Measurements from ENCODE around the gene PADI4. TPM values are rescaled to one million over a fixed set of nuclear protein-coding genes. Genes with fewer than 3 reads are reported as not detected.

Gene PADI4
- total RNA-seq, 5 donors from 2014 or later (not counting 1 experiment from before 2014, with no cell fraction given) = 0.33 to 1.2 (median 1.0) TPM

DNA sequence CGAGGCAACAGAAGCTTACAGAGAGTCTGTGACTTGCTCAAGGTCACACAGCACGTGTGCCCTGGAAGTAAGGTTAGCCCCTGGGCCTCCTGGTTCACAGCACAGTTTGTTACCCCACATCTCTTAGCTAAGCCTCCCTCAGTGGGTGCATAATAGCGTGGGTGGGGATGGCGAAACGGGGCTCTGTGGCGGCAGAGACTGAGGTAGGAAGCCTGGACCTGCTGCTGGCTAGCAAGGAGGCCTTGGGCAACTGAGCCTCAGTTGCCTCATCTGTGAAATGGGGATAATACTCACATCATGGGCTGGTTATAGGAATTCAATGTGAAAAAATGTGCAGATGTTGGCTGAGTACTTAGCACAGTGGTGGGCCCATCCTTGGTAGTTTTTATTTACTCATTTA lies 596 bp downstream of the PADI4 start:
- Mint-ChIP-seq H3K36me3 (no peaks in the 10 kb centered on the region), H3K27me3 (peaks cover 42 to 44% of the 10 kb centered on the region in 2 donors), H3K27ac (no peak overlapping the region), H3K4me3 (no peak overlapping the region), H3K9me3 (no peaks in the 10 kb centered on the region), H3K4me1 (peaks cover 4 to 11% (median 7%) of the 10 kb centered on the region in 3 donors)
- Histone ChIP-seq H3K36me3 (ENCODE audit: control insufficient read depth in 2 of 2, extremely low read depth in 1 of 2, insufficient read depth in 1 of 2, low read length in 1 of 2) (no peaks in the 10 kb centered on the region), H3K4me3 (ENCODE audit: control insufficient read depth in 1 of 2, extremely low read depth in 1 of 2, low read length in 1 of 2) (no peak overlapping the region), H3K9me3 (no peaks in the 10 kb centered on the region), H3K27ac (ENCODE audit: low read length) (no peak overlapping the region), H3K4me1 (ENCODE audit: control insufficient read depth in 1 of 2, extremely low read depth in 1 of 2, insufficient read depth in 2 of 2, low read length in 2 of 2) (peaks cover 0 to 2% of the 10 kb centered on the region in 2 experiments), H3K27me3 (replicated peaks in 1 of 2; ENCODE audit: control insufficient read depth in 2 of 2, extremely low read depth in 1 of 2, insufficient read depth in 2 of 2, low read length in 1 of 2) (peaks cover 0 to 46% of the 10 kb centered on the region in 2 experiments)
- ChIA-PET POLR2A (no interaction called here), CTCF (no interaction called here)
- 62% methylated on average over 3 of the region's 6 CpGs for WGBS (ENCODE audit: insufficient coverage)
- DNase-seq (no peak), ATAC-seq (replicated peaks in 1 of 4) (no peak)

DNA sequence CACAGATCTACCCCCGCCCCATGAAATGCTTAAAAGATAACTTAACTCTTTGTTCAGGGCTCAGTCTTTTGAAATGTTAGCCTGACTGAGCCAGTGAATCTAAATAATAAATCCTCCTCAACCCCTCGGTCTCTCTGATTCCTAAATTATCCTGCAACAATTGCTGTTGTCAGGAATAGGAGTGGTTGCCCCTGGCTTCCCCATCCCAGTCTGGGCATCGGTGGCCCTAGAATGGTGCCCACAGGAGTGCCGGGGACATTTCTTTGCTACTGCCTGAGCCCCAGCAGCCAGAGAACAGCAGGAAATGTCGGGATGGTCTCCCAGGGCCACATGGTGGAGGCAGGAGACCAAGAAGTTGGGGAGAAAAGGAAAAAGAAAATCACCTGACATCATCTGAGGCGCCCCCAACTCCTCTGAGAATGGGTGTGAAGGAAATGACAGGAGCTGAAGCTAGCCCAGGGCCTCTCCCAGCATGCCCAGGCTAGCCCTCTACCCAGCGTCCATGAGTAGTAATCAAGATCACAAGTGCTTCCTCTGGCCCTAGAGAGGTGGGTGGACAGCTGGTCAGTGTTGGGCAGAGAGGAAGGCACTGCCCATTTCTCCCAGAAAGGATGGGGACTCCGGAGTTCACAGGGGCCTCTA lies 1.6 kb downstream of the PADI4 start:
- H3K9me3 ChIP-seq = no peaks in the 10 kb centered on the region
- H3K27me3 Mint-ChIP-seq = peaks cover 42 to 46% of the 10 kb centered on the region in 2 donors
- H3K4me3 Mint-ChIP-seq = no peak overlapping the region
- H3K27ac ChIP-seq (ENCODE audit: low read length) = no peak overlapping the region
- no peak overlapping the region for H3K27ac Mint-ChIP-seq
- DNase-seq = no peak
- CTCF ChIA-PET = no interaction called here
- no peaks in the 10 kb centered on the region for H3K9me3 Mint-ChIP-seq
- no peak for ATAC-seq (replicated peaks in 1 of 4)
- H3K4me1 ChIP-seq (ENCODE audit: control insufficient read depth in 1 of 2, extremely low read depth in 1 of 2, insufficient read depth in 2 of 2, low read length in 2 of 2) = peaks cover 0 to 2% of the 10 kb centered on the region in 2 experiments
- no peak overlapping the region for H3K4me3 ChIP-seq (ENCODE audit: control insufficient read depth in 1 of 2, extremely low read depth in 1 of 2, low read length in 1 of 2)
- no peaks in the 10 kb centered on the region for H3K36me3 ChIP-seq (ENCODE audit: control insufficient read depth in 2 of 2, extremely low read depth in 1 of 2, insufficient read depth in 1 of 2, low read length in 1 of 2)
- H3K36me3 Mint-ChIP-seq = no peaks in the 10 kb centered on the region
- 80% methylated on average over 3 of the region's 8 CpGs for WGBS (ENCODE audit: insufficient coverage)
- H3K27me3 ChIP-seq (replicated peaks in 1 of 2; ENCODE audit: control insufficient read depth in 2 of 2, extremely low read depth in 1 of 2, insufficient read depth in 2 of 2, low read length in 1 of 2) = peaks cover 0 to 54% of the 10 kb centered on the region in 2 experiments
- peaks cover 4 to 11% (median 7%) of the 10 kb centered on the region in 3 donors for H3K4me1 Mint-ChIP-seq
- POLR2A ChIA-PET = interaction anchor here (0.6 to 0.7 kb wide), 2 partner anchors 22 to 289 kb away, joined by 3 to 8 read pairs; no protein-coding TSS in a partner anchor

DNA sequence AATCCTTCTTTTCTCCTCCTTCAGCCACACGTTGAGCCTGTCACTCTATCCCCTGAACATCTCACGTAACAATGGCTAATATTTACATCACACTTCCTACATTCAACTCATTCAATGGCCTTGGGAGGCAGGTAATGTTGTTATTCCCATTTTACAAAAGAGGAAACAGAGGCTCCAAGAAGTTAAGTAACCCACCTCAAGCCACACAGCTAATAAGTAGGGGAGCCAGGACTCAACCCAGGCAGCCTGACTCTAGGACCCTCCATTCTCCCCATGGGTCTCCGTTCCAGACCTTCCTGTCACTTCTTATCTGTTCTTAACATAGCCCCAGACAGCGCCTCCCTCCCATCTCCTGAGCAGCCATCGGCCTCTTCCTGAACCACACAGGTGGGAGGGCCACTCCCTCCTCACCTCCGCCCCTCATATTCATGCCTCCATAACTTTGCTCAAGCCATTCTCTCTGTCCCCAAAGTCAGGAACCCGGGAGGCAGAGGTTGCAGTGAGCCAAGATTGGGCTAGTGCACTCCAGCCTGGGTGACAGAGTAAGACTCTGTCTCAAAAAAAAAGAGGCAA lies 2.2 kb downstream of the PADI4 start:
- 73% methylated on average over 4 of the region's 7 CpGs for WGBS (ENCODE audit: insufficient coverage)
- no peak overlapping the region for H3K27ac Mint-ChIP-seq
- POLR2A ChIA-PET = no interaction called here
- H3K27me3 ChIP-seq (replicated peaks in 1 of 2; ENCODE audit: control insufficient read depth in 2 of 2, extremely low read depth in 1 of 2, insufficient read depth in 2 of 2, low read length in 1 of 2) = peaks cover 0 to 58% of the 10 kb centered on the region in 2 experiments
- CTCF ChIA-PET = no interaction called here
- H3K4me3 Mint-ChIP-seq = no peak overlapping the region
- H3K9me3 ChIP-seq = no peaks in the 10 kb centered on the region
- ATAC-seq (replicated peaks in 1 of 4) (no peak), DNase-seq (no peak)
- H3K4me3 ChIP-seq (ENCODE audit: control insufficient read depth in 1 of 2, extremely low read depth in 1 of 2, low read length in 1 of 2) = no peak overlapping the region
- peaks cover 0 to 2% of the 10 kb centered on the region in 2 experiments for H3K4me1 ChIP-seq (ENCODE audit: control insufficient read depth in 1 of 2, extremely low read depth in 1 of 2, insufficient read depth in 2 of 2, low read length in 2 of 2)
- H3K9me3 Mint-ChIP-seq = no peaks in the 10 kb centered on the region
- H3K36me3 Mint-ChIP-seq = no peaks in the 10 kb centered on the region
- H3K27ac ChIP-seq (ENCODE audit: low read length) = no peak overlapping the region
- H3K36me3 ChIP-seq (ENCODE audit: control insufficient read depth in 2 of 2, extremely low read depth in 1 of 2, insufficient read depth in 1 of 2, low read length in 1 of 2) = no peaks in the 10 kb centered on the region
- H3K27me3 Mint-ChIP-seq = peaks cover 41 to 46% of the 10 kb centered on the region in 2 donors
- H3K4me1 Mint-ChIP-seq = peaks cover 4 to 11% (median 7%) of the 10 kb centered on the region in 3 donors

DNA sequence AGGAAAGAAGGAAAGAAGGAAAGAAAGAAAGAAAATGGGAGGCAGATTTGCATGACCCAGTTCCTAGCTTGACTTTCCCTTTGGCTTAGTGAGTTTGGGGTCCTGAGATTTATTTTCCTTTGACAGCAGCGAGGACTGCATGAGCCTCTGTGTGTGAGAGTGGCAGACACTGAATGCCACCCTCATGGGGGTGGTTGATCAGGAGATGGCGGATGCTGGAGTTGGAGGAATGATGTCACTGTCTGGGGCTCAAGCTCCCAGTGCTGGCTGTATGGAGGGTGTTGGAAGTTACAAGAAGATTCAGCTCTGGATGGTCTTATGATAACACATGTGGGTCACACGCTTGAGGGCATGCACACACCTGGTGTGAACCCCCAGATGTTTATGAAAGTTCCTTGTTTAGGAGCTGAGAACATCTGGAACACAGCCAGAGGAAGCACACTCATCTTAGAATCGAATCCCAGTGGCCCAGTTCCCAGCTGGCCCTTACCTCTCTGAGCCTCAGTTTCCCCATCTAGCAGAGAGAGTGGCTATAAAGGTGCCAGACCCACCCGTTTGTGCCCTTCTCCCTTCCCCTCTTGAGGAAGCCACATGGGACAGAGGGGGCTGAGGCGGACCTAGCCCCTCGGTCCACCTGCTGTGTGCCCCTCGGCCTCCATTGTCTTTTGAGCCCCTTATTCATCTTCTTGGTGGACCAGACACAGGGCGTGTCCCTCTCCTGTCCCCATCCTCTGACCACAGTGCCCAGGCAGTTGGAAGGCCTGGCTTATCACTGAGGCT lies 5.7 kb downstream of the PADI4 start:
- Histone ChIP-seq H3K27ac (ENCODE audit: low read length) (no peak overlapping the region), H3K27me3 (replicated peaks in 1 of 2; ENCODE audit: control insufficient read depth in 2 of 2, extremely low read depth in 1 of 2, insufficient read depth in 2 of 2, low read length in 1 of 2) (peaks cover 0 to 39% of the 10 kb centered on the region in 2 experiments), H3K36me3 (ENCODE audit: control insufficient read depth in 2 of 2, extremely low read depth in 1 of 2, insufficient read depth in 1 of 2, low read length in 1 of 2) (no peaks in the 10 kb centered on the region), H3K9me3 (no peaks in the 10 kb centered on the region), H3K4me1 (ENCODE audit: control insufficient read depth in 1 of 2, extremely low read depth in 1 of 2, insufficient read depth in 2 of 2, low read length in 2 of 2) (peaks cover 0 to 2% of the 10 kb centered on the region in 2 experiments), H3K4me3 (ENCODE audit: control insufficient read depth in 1 of 2, extremely low read depth in 1 of 2, low read length in 1 of 2) (no peak overlapping the region)
- ChIA-PET CTCF (no interaction called here), POLR2A (no interaction called here)
- H3K27ac Mint-ChIP-seq = no peak overlapping the region
- DNase-seq = no peak
- H3K4me3 Mint-ChIP-seq = no peak overlapping the region
- H3K27me3 Mint-ChIP-seq = peaks cover 21 to 31% of the 10 kb centered on the region in 2 donors
- no peaks in the 10 kb centered on the region for H3K36me3 Mint-ChIP-seq
- H3K4me1 Mint-ChIP-seq = peaks cover 4 to 11% (median 7%) of the 10 kb centered on the region in 3 donors
- WGBS (ENCODE audit: insufficient coverage) = 80% methylated on average over 7 of the region's 9 CpGs
- no peaks in the 10 kb centered on the region for H3K9me3 Mint-ChIP-seq
- ATAC-seq (replicated peaks in 1 of 4) = no peak

DNA sequence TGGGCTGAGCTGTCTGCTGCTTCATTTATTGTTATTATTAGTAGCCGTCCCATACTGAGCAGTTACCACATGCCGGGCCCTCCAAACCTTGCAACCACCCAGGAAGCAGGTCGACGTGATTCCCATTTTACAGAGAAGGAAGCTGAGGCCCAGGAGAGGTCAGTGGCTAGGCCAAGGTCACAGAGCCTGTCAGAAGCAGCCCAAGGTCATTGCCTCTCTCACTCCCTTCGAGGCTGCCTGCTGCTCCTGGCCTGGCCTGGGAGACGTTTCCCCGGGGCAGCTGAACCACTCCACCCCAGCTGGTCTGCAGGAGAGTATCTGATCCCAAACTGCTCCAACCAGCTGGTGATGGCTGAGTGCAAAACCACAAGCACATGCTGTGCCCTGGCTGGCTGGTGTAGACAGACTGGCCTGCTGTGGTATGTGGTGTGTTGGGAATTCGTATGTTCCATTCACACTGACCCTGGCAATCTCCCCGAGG lies 6.5 kb downstream of the PADI4 start:
- Histone ChIP-seq H3K4me3 (ENCODE audit: control insufficient read depth in 1 of 2, extremely low read depth in 1 of 2, low read length in 1 of 2) (no peak overlapping the region), H3K27ac (ENCODE audit: low read length) (no peak overlapping the region), H3K4me1 (ENCODE audit: control insufficient read depth in 1 of 2, extremely low read depth in 1 of 2, insufficient read depth in 2 of 2, low read length in 2 of 2) (peaks cover 0 to 2% of the 10 kb centered on the region in 2 experiments), H3K27me3 (replicated peaks in 1 of 2; ENCODE audit: control insufficient read depth in 2 of 2, extremely low read depth in 1 of 2, insufficient read depth in 2 of 2, low read length in 1 of 2) (peaks cover 0 to 41% of the 10 kb centered on the region in 2 experiments), H3K9me3 (no peaks in the 10 kb centered on the region), H3K36me3 (ENCODE audit: control insufficient read depth in 2 of 2, extremely low read depth in 1 of 2, insufficient read depth in 1 of 2, low read length in 1 of 2) (no peaks in the 10 kb centered on the region)
- ChIA-PET POLR2A (no interaction called here), CTCF (no interaction called here)
- Mint-ChIP-seq H3K4me1 (peaks cover 4 to 11% (median 7%) of the 10 kb centered on the region in 3 donors), H3K36me3 (no peaks in the 10 kb centered on the region), H3K4me3 (no peak overlapping the region), H3K9me3 (no peaks in the 10 kb centered on the region), H3K27me3 (peaks cover 15 to 26% of the 10 kb centered on the region in 2 donors), H3K27ac (no peak overlapping the region)
- ATAC-seq (replicated peaks in 1 of 4) (no peak), DNase-seq (no peak)
- 64% methylated on average over 4 of the region's 9 CpGs for WGBS (ENCODE audit: insufficient coverage)

DNA sequence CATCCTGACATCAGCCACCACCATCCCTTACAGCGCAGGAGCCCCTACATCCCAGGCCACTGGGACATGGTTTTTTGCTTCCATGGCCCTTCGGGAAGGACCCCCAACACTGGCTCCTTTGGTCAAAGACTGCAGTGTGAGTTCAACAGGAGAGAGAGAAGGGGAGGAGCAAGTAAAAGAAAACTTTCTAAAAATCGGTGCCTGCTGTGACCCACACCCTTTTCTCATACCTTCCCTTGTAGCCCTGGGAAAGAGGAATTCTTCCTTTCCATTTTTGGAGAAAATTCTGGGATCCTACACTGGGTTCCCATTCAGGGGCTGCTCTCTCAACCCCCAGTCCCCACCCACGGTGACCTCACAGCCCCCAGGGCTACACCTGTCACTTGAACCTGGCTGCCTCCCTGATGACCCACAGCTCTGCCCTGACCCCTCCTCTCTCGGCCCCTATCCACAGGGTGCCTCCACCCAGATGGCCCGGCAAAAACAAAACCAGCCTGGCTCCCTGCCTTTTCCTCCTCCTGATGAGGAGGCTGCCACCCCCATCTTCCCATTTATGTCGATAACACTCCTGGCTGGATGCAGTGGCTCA lies 7.6 kb downstream of the PADI4 start:
- peaks cover 7 to 16% of the 10 kb centered on the region in 2 donors for H3K27me3 Mint-ChIP-seq
- ATAC-seq (replicated peaks in 1 of 4) (no peak), DNase-seq (no peak)
- POLR2A ChIA-PET = no interaction called here
- Histone ChIP-seq H3K9me3 (no peaks in the 10 kb centered on the region), H3K4me1 (ENCODE audit: control insufficient read depth in 1 of 2, extremely low read depth in 1 of 2, insufficient read depth in 2 of 2, low read length in 2 of 2) (peaks cover 0 to 2% of the 10 kb centered on the region in 2 experiments), H3K27ac (ENCODE audit: low read length) (no peak overlapping the region), H3K36me3 (ENCODE audit: control insufficient read depth in 2 of 2, extremely low read depth in 1 of 2, insufficient read depth in 1 of 2, low read length in 1 of 2) (no peaks in the 10 kb centered on the region), H3K27me3 (replicated peaks in 1 of 2; ENCODE audit: control insufficient read depth in 2 of 2, extremely low read depth in 1 of 2, insufficient read depth in 2 of 2, low read length in 1 of 2) (peaks cover 0 to 31% of the 10 kb centered on the region in 2 experiments), H3K4me3 (ENCODE audit: control insufficient read depth in 1 of 2, extremely low read depth in 1 of 2, low read length in 1 of 2) (no peak overlapping the region)
- WGBS (ENCODE audit: insufficient coverage) = 77% methylated on average over 4 of the region's 7 CpGs
- peaks cover 4 to 11% (median 7%) of the 10 kb centered on the region in 3 donors for H3K4me1 Mint-ChIP-seq
- H3K27ac Mint-ChIP-seq = no peak overlapping the region
- H3K36me3 Mint-ChIP-seq = no peaks in the 10 kb centered on the region
- CTCF ChIA-PET = no interaction called here
- H3K4me3 Mint-ChIP-seq = no peak overlapping the region
- H3K9me3 Mint-ChIP-seq = no peaks in the 10 kb centered on the region
